ENCODE results near the gene IBTK. TPM values are rescaled to one million over a fixed set of nuclear protein-coding genes. Genes with fewer than 3 reads are reported as not detected.

The IBTK gene
- polyA plus RNA-seq, 3 donors: 7.0 to 20.2 (median 13.1) TPM

- no peaks in the 10 kb centered on the region for H3K4me1 ChIP-seq (ENCODE audit: control insufficient read depth in 1 of 2, insufficient read depth in 2 of 2, low read length in 2 of 2)
- no peak for TF ChIP-seq CTCF (IDR thresholded peaks at IDR 0.05)
- no peak overlapping the region for H2AFZ ChIP-seq (ENCODE audit: insufficient read depth, low read depth, low read length, poor library complexity, severe bottlenecking)
- Mint-ChIP-seq H3K36me3 (peaks cover 62 to 78% of the 10 kb centered on the region in 2 donors), H3K27ac (no peak overlapping the region), H3K4me1 (no peaks in the 10 kb centered on the region), H3K9me3 (no peaks in the 10 kb centered on the region), H3K4me3 (no peak overlapping the region), H3K27me3 (ENCODE audit: low read depth in 3 of 3) (no peaks in the 10 kb centered on the region)
- WGBS (ENCODE audit: insufficient coverage): no CpG with 5 or more reads among the region's 1 CpG
- DNase-seq: no peak
- intact Hi-C loops (cut with micrococcal nuclease): no loop called here
- H3K27ac ChIP-seq (ENCODE audit: low read depth in 1 of 2, low read length in 2 of 2): no peak overlapping the region
- H3K9ac ChIP-seq (ENCODE audit: insufficient read depth, low read length, poor library complexity, severe bottlenecking): no peak overlapping the region
- H4K20me1 ChIP-seq (ENCODE audit: insufficient read depth, low read length): no peaks in the 10 kb centered on the region
- H3K79me2 ChIP-seq (ENCODE audit: insufficient read depth, low read length): no peaks in the 10 kb centered on the region
- no peak overlapping the region for H3K4me2 ChIP-seq (replicated peaks; ENCODE audit: extremely low read depth, low read length, poor library complexity, severe bottlenecking)
- no peak overlapping the region for H3K4me3 ChIP-seq (replicated peaks in 1 of 3; ENCODE audit: low read depth in 2 of 3, low read length in 3 of 3)
- H3K27me3 ChIP-seq (ENCODE audit: control insufficient read depth in 2 of 2, insufficient read depth in 2 of 2, low read length in 2 of 2): no peaks in the 10 kb centered on the region
- H3K36me3 ChIP-seq (replicated peaks in 1 of 2; ENCODE audit: control insufficient read depth in 1 of 2, insufficient read depth in 2 of 2, low read length in 2 of 2): peaks cover 72 to 93% of the 10 kb centered on the region in 2 donors
- no peaks in the 10 kb centered on the region for H3K9me3 ChIP-seq (replicated peaks in 1 of 2; ENCODE audit: control insufficient read depth in 1 of 2, insufficient read depth in 1 of 2, low read length in 2 of 2)
Measured at GRCh38 chr6:82178759-82179112, 68.8 kb downstream of the IBTK start.

DNA sequence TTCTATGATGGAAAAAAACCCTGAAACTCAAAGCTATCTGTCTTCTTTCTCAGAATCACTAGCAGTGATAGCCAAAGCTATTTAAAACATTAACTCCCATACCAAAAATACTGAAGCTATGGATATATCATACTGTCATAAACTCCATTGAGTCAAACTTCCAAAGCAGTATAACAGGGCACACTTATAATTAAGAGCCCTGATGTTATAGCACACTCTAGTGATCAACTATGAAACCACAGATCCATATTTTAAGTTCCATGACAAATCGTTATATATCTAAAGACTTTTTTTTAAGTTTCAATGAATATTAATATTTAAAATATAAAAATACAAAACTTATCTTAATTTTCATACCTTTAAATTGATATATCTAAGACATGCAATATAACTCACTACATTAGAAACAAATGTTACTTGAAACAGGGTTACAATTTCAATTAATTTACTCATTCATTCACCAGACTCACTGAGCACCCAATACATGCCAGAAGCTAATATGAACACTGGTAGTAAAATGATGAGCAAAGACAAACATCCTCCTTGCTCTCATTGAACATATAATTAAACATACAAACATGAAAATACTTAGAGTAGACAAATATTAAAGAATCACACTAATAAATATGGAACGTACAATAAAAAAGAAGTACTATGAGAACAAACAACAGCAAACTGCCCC lies 69.3 kb downstream of the IBTK start:
- Histone ChIP-seq H3K9ac (ENCODE audit: insufficient read depth, low read length, poor library complexity, severe bottlenecking) (no peak overlapping the region), H3K4me1 (ENCODE audit: control insufficient read depth in 1 of 2, insufficient read depth in 2 of 2, low read length in 2 of 2) (no peaks in the 10 kb centered on the region), H4K20me1 (ENCODE audit: insufficient read depth, low read length) (no peaks in the 10 kb centered on the region), H3K36me3 (replicated peaks in 1 of 2; ENCODE audit: control insufficient read depth in 1 of 2, insufficient read depth in 2 of 2, low read length in 2 of 2) (peaks cover 73 to 95% of the 10 kb centered on the region in 2 donors), H3K27me3 (ENCODE audit: control insufficient read depth in 2 of 2, insufficient read depth in 2 of 2, low read length in 2 of 2) (no peaks in the 10 kb centered on the region), H3K4me3 (replicated peaks in 1 of 3; ENCODE audit: low read depth in 2 of 3, low read length in 3 of 3) (no peak overlapping the region), H3K9me3 (replicated peaks in 1 of 2; ENCODE audit: control insufficient read depth in 1 of 2, insufficient read depth in 1 of 2, low read length in 2 of 2) (no peaks in the 10 kb centered on the region), H3K27ac (ENCODE audit: low read depth in 1 of 2, low read length in 2 of 2) (no peak overlapping the region), H3K79me2 (ENCODE audit: insufficient read depth, low read length) (no peaks in the 10 kb centered on the region), H3K4me2 (replicated peaks; ENCODE audit: extremely low read depth, low read length, poor library complexity, severe bottlenecking) (no peak overlapping the region), H2AFZ (ENCODE audit: insufficient read depth, low read depth, low read length, poor library complexity, severe bottlenecking) (no peak overlapping the region)
- Mint-ChIP-seq H3K9me3 (no peaks in the 10 kb centered on the region), H3K36me3 (peaks cover 63 to 79% of the 10 kb centered on the region in 2 donors), H3K4me3 (no peak overlapping the region), H3K27ac (no peak overlapping the region), H3K4me1 (no peaks in the 10 kb centered on the region), H3K27me3 (ENCODE audit: low read depth in 3 of 3) (no peaks in the 10 kb centered on the region)
- intact Hi-C loops (cut with micrococcal nuclease): no loop called here
- no peak for DNase-seq
- WGBS (ENCODE audit: insufficient coverage): no CpG with 5 or more reads among the region's 2 CpGs
- TF ChIP-seq CTCF (IDR thresholded peaks at IDR 0.05): no peak

Measured in CD14-positive monocyte (primary cell).